Activated naive CD8-positive, alpha-beta T cell treated with anti-CD3 and anti-CD28 coated beads, Interleukin-2, amount 50 U/mL, for 24 hours (primary cell): ENCODE data around the gene PRRT1.
"Not testable (repeated sequence)": the region's sequence is repeated elsewhere in the genome, so short reads cannot be mapped to it uniquely, and the experiment has no call there.

ENCODE experiments used
- ATAC-seq: fragments of 150-1000 bp; cut with Tn5 transposase; one replicate; pipeline ENCODE4 v1.10.0; 2021
- DNase-seq: peaks from one replicate; pipeline ENCODE4 v3.0.0; 2021
- H3K27ac Mint-ChIP-seq: one replicate; pipeline ENCODE4 v1.8.0; 2021; ENCODE audit warnings: mild to moderate bottlenecking, mixed read lengths
- H3K27me3 Mint-ChIP-seq: one replicate; pipeline ENCODE4 v1.8.0; 2021; ENCODE audit warnings: mixed read lengths
- H3K36me3 Mint-ChIP-seq: one replicate; pipeline ENCODE4 v1.8.0; 2021; ENCODE audit warnings: low read depth, mixed read lengths
- H3K4me1 Mint-ChIP-seq: one replicate; pipeline ENCODE4 v1.8.0; 2021; ENCODE audit warnings: mixed read lengths
- H3K4me3 Mint-ChIP-seq: one replicate; pipeline ENCODE4 v1.8.0; 2021; ENCODE audit warnings: mild to moderate bottlenecking, moderate library complexity, mixed read lengths
- H3K9me3 Mint-ChIP-seq: one replicate; pipeline ENCODE4 v1.8.0; 2021; ENCODE audit warnings: mixed read lengths

PRRT1 gene

GRCh38 chr6:32151863-32152768, at the start of gene PRRT1:
PRRT1 (minus strand) TSS chr6:32151939; CDS start chr6:32151827, 112 bp downstream.
- ATAC-seq (no peak), DNase-seq (no peak)
- Mint-ChIP-seq H3K36me3 (peaks cover 3% of the 10 kb centered on the region), H3K27me3 (peaks cover 26% of the 10 kb centered on the region), H3K4me3 (peak within 1 kb of the TSS; percentile 93), H3K27ac (peak within 1 kb of the TSS; percentile 89), H3K9me3 (no peaks in the 10 kb centered on the region), H3K4me1 (peaks cover 59% of the 10 kb centered on the region)

GRCh38 chr6:32200711-32201475, 49.2 kb upstream of the PRRT1 start:
- DNase-seq (no peak), ATAC-seq (no peak)
- Mint-ChIP-seq H3K4me1 (peaks cover 10% of the 10 kb centered on the region), H3K27me3 (no peaks in the 10 kb centered on the region), H3K4me3 (no peak overlapping the region), H3K27ac (no peak overlapping the region), H3K9me3 (no peaks in the 10 kb centered on the region), H3K36me3 (no peaks in the 10 kb centered on the region)

GRCh38 chr6:32198866-32199265, 47.1 kb upstream of the PRRT1 start:
- Mint-ChIP-seq H3K9me3 (no peaks in the 10 kb centered on the region), H3K27ac (no peak overlapping the region), H3K4me1 (peaks cover 24% of the 10 kb centered on the region), H3K27me3 (no peaks in the 10 kb centered on the region), H3K36me3 (no peaks in the 10 kb centered on the region), H3K4me3 (no peak overlapping the region)
- no peak for DNase-seq
- ATAC-seq: no peak

GRCh38 chr6:32198345-32198696, 46.6 kb upstream of the PRRT1 start:
- Mint-ChIP-seq H3K27me3 (no peaks in the 10 kb centered on the region), H3K4me1 (peaks cover 30% of the 10 kb centered on the region), H3K4me3 (no peak overlapping the region), H3K36me3 (no peaks in the 10 kb centered on the region), H3K9me3 (no peaks in the 10 kb centered on the region), H3K27ac (no peak overlapping the region)
- ATAC-seq: no peak
- no peak for DNase-seq

- H3K9me3 Mint-ChIP-seq: no peaks in the 10 kb centered on the region
- H3K27me3 Mint-ChIP-seq: no peaks in the 10 kb centered on the region
- ATAC-seq (no peak), DNase-seq (no peak)
- peak overlapping the region; percentile 97 for H3K27ac Mint-ChIP-seq
- H3K4me3 Mint-ChIP-seq: peak overlapping the region; percentile 93
- no peaks in the 10 kb centered on the region for H3K36me3 Mint-ChIP-seq
- H3K4me1 Mint-ChIP-seq: peaks cover 37% of the 10 kb centered on the region
These were observed 45.2 kb upstream of the PRRT1 start for GRCh38 chr6:32196682-32197616.

GRCh38 chr6:32195902-32196681, 44.4 kb upstream of the PRRT1 start:
- peak; percentile 88 for ATAC-seq

GRCh38 chr6:32195652-32195901, 43.8 kb upstream of the PRRT1 start:
- Mint-ChIP-seq H3K4me3 (peak overlapping the region; percentile 93), H3K27me3 (no peaks in the 10 kb centered on the region), H3K36me3 (peaks cover 1% of the 10 kb centered on the region), H3K4me1 (peaks cover 47% of the 10 kb centered on the region), H3K27ac (peak overlapping the region; percentile 93), H3K9me3 (no peaks in the 10 kb centered on the region)
- ATAC-seq: peak; percentile 90
- peak; percentile 100 for DNase-seq

More at GRCh38 chr6:32195902-32196681, 44.4 kb upstream of the PRRT1 start:
- Mint-ChIP-seq H3K27me3 (no peaks in the 10 kb centered on the region), H3K36me3 (no peaks in the 10 kb centered on the region), H3K4me1 (peaks cover 44% of the 10 kb centered on the region), H3K4me3 (peak overlapping the region; percentile 93), H3K27ac (peak overlapping the region; percentile 97), H3K9me3 (no peaks in the 10 kb centered on the region)
- peak; percentile 83 for DNase-seq

GRCh38 chr6:32194825-32195651, 43.3 kb upstream of the PRRT1 start:
- peaks cover 49% of the 10 kb centered on the region for H3K4me1 Mint-ChIP-seq
- ATAC-seq (no peak), DNase-seq (peak; percentile 41)
- H3K36me3 Mint-ChIP-seq: peaks cover 1% of the 10 kb centered on the region
- H3K9me3 Mint-ChIP-seq: no peaks in the 10 kb centered on the region
- H3K27me3 Mint-ChIP-seq: no peaks in the 10 kb centered on the region
- H3K4me3 Mint-ChIP-seq: peak overlapping the region; percentile 93
- H3K27ac Mint-ChIP-seq: peak overlapping the region; percentile 93

GRCh38 chr6:32194388-32194787, 42.6 kb upstream of the PRRT1 start:
- ATAC-seq (no peak), DNase-seq (no peak)
- Mint-ChIP-seq H3K27me3 (no peaks in the 10 kb centered on the region), H3K36me3 (peaks cover 1% of the 10 kb centered on the region), H3K4me3 (peak overlapping the region; percentile 93), H3K4me1 (peaks cover 49% of the 10 kb centered on the region), H3K9me3 (no peaks in the 10 kb centered on the region), H3K27ac (peak overlapping the region; percentile 93)

GRCh38 chr6:32193096-32193495, 41.4 kb upstream of the PRRT1 start:
- not testable (repeated sequence) for H3K9me3 Mint-ChIP-seq, DNase-seq, H3K27me3 Mint-ChIP-seq, H3K36me3 Mint-ChIP-seq, ATAC-seq
- Mint-ChIP-seq H3K27ac (peak overlapping the region; percentile 94), H3K4me1 (peaks cover 60% of the 10 kb centered on the region), H3K4me3 (peak overlapping the region; percentile 88)

GRCh38 chr6:32192608-32193039, 40.9 kb upstream of the PRRT1 start, which contains the start of gene GPSM3:
GPSM3 (minus strand) TSS chr6:32192643; CDS start chr6:32192513, 130 bp downstream.
- Mint-ChIP-seq H3K9me3 (no peaks in the 10 kb centered on the region), H3K27me3 (no peaks in the 10 kb centered on the region), H3K4me3 (peak within 1 kb of the TSS; percentile 88), H3K36me3 (peaks cover 8% of the 10 kb centered on the region), H3K27ac (peak within 1 kb of the TSS; percentile 94), H3K4me1 (peaks cover 65% of the 10 kb centered on the region)
- ATAC-seq (no peak), DNase-seq (peak; percentile 57)

GRCh38 chr6:32191696-32192607, 40.2 kb upstream of the PRRT1 start:
- no peaks in the 10 kb centered on the region for H3K9me3 Mint-ChIP-seq
- ATAC-seq (no peak), DNase-seq (no peak)
- peaks cover 70% of the 10 kb centered on the region for H3K4me1 Mint-ChIP-seq
- H3K36me3 Mint-ChIP-seq: peaks cover 13% of the 10 kb centered on the region
- no peaks in the 10 kb centered on the region for H3K27me3 Mint-ChIP-seq
- peak overlapping the region; percentile 88 for H3K4me3 Mint-ChIP-seq
- H3K27ac Mint-ChIP-seq: peak overlapping the region; percentile 94
